CD14-positive monocyte (primary cell): ENCODE measurements around the gene AGPAT3. TPM values are rescaled to one million over a fixed set of nuclear protein-coding genes. Genes with fewer than 3 reads are reported as not detected.

Experiments
- DNase-seq, 3 donors: peaks; one replicate each; pipeline ENCODE4 v3.0.0-alpha.2; 2011 to 2022
- H2AFZ ChIP-seq: 2 replicates; pipeline ENCODE4 v1.6.0; 2012; ENCODE audit warnings: mild to moderate bottlenecking, low read depth, low read length, inconsistent platforms; ENCODE audit not compliant: insufficient read depth, poor library complexity, severe bottlenecking
- H3K27ac ChIP-seq, 2 donors: 1 replicate in 1 of 2; 2 replicates in 1 of 2; pipeline ENCODE4 v1.5.1; 2012 to 2013; ENCODE audit warnings: low read length in 2 of 2, control low read depth in 1 of 2, inconsistent platforms in 1 of 2, low read depth in 1 of 2, mild to moderate bottlenecking in 1 of 2
- H3K27me3 ChIP-seq, 2 donors: one replicate each; pipeline versions ENCODE4 v1.6.0 to v1.6.1; 2011 to 2013; ENCODE audit warnings: low read length in 2 of 2; ENCODE audit not compliant: control insufficient read depth in 2 of 2, insufficient read depth in 2 of 2
- H3K36me3 ChIP-seq, 2 donors: replicated peaks in 1 of 2; 1 replicate in 1 of 2; 2 replicates in 1 of 2; pipeline versions ENCODE4 v1.5.1 to v1.6.1; 2012 to 2013; ENCODE audit warnings: low read length in 2 of 2, control low read depth in 1 of 2, inconsistent platforms in 1 of 2, mild to moderate bottlenecking in 1 of 2; ENCODE audit not compliant: insufficient read depth in 2 of 2, control insufficient read depth in 1 of 2
- H3K4me1 ChIP-seq, 2 donors: 1 replicate in 1 of 2; 2 replicates in 1 of 2; pipeline versions ENCODE4 v1.5.1 to v1.6.1; 2012 to 2013; ENCODE audit warnings: low read length in 2 of 2, control low read depth in 1 of 2, inconsistent platforms in 1 of 2, mild to moderate bottlenecking in 1 of 2, moderate library complexity in 1 of 2; ENCODE audit not compliant: insufficient read depth in 2 of 2, control insufficient read depth in 1 of 2
- H3K4me2 ChIP-seq: replicated peaks from 2 replicates; pipeline ENCODE3; 2012; ENCODE audit warnings: low read length, moderate library complexity, mild to moderate bottlenecking; ENCODE audit not compliant: poor library complexity, severe bottlenecking; ENCODE audit errors: extremely low read depth
- H3K4me3 ChIP-seq, 3 experiments: fragments of 200-600 bp in 1 of 3; sonication (generic) in 1 of 3; replicated peaks in 1 of 3; 1 replicate in 2 of 3; 2 replicates in 1 of 3; pipeline ENCODE4 v1.5.1; 2011 to 2013; ENCODE audit warnings: low read length in 3 of 3, mild to moderate bottlenecking in 3 of 3, control low read depth in 2 of 3, low read depth in 2 of 3, inconsistent platforms in 1 of 3, moderate library complexity in 1 of 3
- H3K79me2 ChIP-seq: 2 replicates; pipeline ENCODE4 v1.6.0; 2012; ENCODE audit warnings: mild to moderate bottlenecking, control low read depth, inconsistent platforms, low read length, moderate library complexity; ENCODE audit not compliant: insufficient read depth
- H3K9ac ChIP-seq: 2 replicates; pipeline ENCODE4 v1.6.0; 2017; ENCODE audit warnings: low read length, mild to moderate bottlenecking; ENCODE audit not compliant: insufficient read depth, poor library complexity, severe bottlenecking
- H3K9me3 ChIP-seq, 2 donors: replicated peaks in 1 of 2; 1 replicate in 1 of 2; 2 replicates in 1 of 2; pipeline versions ENCODE4 v1.5.1 to v1.6.1; 2012 to 2013; ENCODE audit warnings: low read length in 2 of 2, control low read depth in 1 of 2; ENCODE audit not compliant: control insufficient read depth in 1 of 2, insufficient read depth in 1 of 2
- H4K20me1 ChIP-seq: 2 replicates; pipeline ENCODE4 v1.6.0; 2012; ENCODE audit warnings: mild to moderate bottlenecking, low read length, control low read depth, moderate library complexity; ENCODE audit not compliant: insufficient read depth
- H3K27ac Mint-ChIP-seq, 7 donors: one replicate each; pipeline ENCODE4 v1.8.0; 2020; ENCODE audit warnings: mild to moderate bottlenecking in 7 of 7, mixed read lengths in 7 of 7, moderate library complexity in 6 of 7, inconsistent platforms in 2 of 7
- H3K27me3 Mint-ChIP-seq, 3 donors: one replicate each; pipeline ENCODE4 v1.8.0; 2021 to 2022; ENCODE audit warnings: low read depth in 3 of 3, mild to moderate bottlenecking in 3 of 3, mixed read lengths in 3 of 3, moderate library complexity in 3 of 3, inconsistent platforms in 1 of 3
- H3K36me3 Mint-ChIP-seq, 2 donors: one replicate each; pipeline ENCODE4 v1.8.0; 2020; ENCODE audit warnings: mixed read lengths in 2 of 2, inconsistent platforms in 1 of 2, mild to moderate bottlenecking in 1 of 2
- H3K4me1 Mint-ChIP-seq: one replicate; pipeline ENCODE4 v1.8.0; 2020; ENCODE audit warnings: mild to moderate bottlenecking, mixed read lengths
- H3K4me3 Mint-ChIP-seq, 2 donors: one replicate each; pipeline ENCODE4 v1.8.0; 2020; ENCODE audit warnings: mild to moderate bottlenecking in 2 of 2, mixed read lengths in 2 of 2, moderate library complexity in 1 of 2
- H3K9me3 Mint-ChIP-seq, 7 donors: one replicate each; pipeline ENCODE4 v1.8.0; 2020 to 2022; ENCODE audit warnings: mixed read lengths in 7 of 7, mild to moderate bottlenecking in 6 of 7, moderate library complexity in 6 of 7, inconsistent platforms in 2 of 7
- WGBS: methylation state at CpG from one replicate; pipeline ENCODE4 v1.1.5; 2013; ENCODE audit warnings: missing lambda C conversion rate; ENCODE audit not compliant: insufficient coverage; 5-methylcytosine and 5-hydroxymethylcytosine counted together
- intact Hi-C, 2 donors: fragments of 100-400 bp; cut with micrococcal nuclease; formaldehyde crosslinking; loops; one replicate each; pipeline versions ENCODE4 v1.15.0 to v1.15.1; 2023
- polyA plus RNA-seq, 3 donors: library from polyadenylated mRNA; depleted of rRNA in 1 of 3; unstranded in 2 of 3; stranded (reverse) in 1 of 3; fragments of 300-500 nt in 2 of 3; fragments of >200 nt in 1 of 3; fragmentation: Illumina TruSeq in 2 of 3; gene quantifications; 1 replicate in 2 of 3; 2 replicates in 1 of 3; pipeline ENCODE4 v1.2.3, GENCODE V29; 2012 to 2021
- TF ChIP-seq, protein P1 (sequence below): fragments of 200-600 bp; IDR thresholded peaks from one replicate; pipeline ENCODE4 v1.8.0; 2022; ENCODE audit warnings: antibody characterized with exemption, mild to moderate bottlenecking

AGPAT3 gene
- polyA plus RNA-seq, 3 donors, result 24.9 to 49.3 (median 26.2) TPM

DNA sequence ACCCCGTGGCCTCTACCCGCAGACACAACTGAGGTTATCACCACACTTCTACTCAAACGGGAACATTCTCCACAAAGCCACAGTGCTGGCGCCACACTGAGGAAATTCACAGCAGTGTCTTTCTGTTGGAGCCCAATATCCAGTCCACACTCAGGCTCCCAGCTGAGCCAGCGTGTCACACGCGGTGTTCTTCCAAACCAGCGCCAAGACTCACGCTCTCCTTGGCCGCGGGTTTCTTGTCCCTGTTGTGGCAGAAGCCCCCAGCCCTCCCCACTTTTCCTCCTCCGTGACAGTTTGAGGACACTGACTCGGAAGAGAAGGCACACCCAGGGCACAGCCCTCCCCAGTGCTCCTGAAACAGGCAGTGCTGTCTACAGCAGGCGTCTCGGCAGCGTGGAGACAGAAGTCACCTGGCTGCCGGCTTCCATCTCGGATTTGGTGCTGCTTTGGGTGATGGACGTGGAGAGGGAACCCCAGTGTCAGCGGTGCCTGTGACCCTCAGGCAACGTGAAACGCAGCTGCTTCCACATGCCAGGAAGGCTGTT lies 35.4 kb upstream of the AGPAT3 start:
- Mint-ChIP-seq H3K4me1 (peaks cover 55% of the 10 kb centered on the region), H3K27me3 (peaks cover 4 to 20% (median 9%) of the 10 kb centered on the region in 3 donors), H3K27ac (peak overlapping the region in 5 of 7 donors; percentile 8 to 78 (median 63)), H3K9me3 (peaks cover 7 to 19% (median 14%) of the 10 kb centered on the region in 7 donors), H3K36me3 (peaks cover 4 to 8% of the 10 kb centered on the region in 2 donors), H3K4me3 (peak overlapping the region in 1 of 2 donors; percentile 68)
- Histone ChIP-seq H2AFZ (peak overlapping the region; percentile 45), H3K79me2 (no peaks in the 10 kb centered on the region), H3K36me3 (no peaks in the 10 kb centered on the region), H3K4me1 (peaks cover 48 to 62% of the 10 kb centered on the region in 2 donors), H3K27ac (no peak overlapping the region), H3K4me3 (no peak overlapping the region), H3K9ac (no peak overlapping the region), H3K9me3 (peaks cover 7 to 12% of the 10 kb centered on the region in 2 donors), H3K4me2 (no peak overlapping the region), H3K27me3 (no peaks in the 10 kb centered on the region), H4K20me1 (no peaks in the 10 kb centered on the region)
- DNase-seq, result peak in 2 of 3 donors; percentile 39 to 49
- 55% methylated on average over 22 of the region's 22 CpGs for WGBS
- intact Hi-C loops, result no loop called here
- TF ChIP-seq, protein P1, sequence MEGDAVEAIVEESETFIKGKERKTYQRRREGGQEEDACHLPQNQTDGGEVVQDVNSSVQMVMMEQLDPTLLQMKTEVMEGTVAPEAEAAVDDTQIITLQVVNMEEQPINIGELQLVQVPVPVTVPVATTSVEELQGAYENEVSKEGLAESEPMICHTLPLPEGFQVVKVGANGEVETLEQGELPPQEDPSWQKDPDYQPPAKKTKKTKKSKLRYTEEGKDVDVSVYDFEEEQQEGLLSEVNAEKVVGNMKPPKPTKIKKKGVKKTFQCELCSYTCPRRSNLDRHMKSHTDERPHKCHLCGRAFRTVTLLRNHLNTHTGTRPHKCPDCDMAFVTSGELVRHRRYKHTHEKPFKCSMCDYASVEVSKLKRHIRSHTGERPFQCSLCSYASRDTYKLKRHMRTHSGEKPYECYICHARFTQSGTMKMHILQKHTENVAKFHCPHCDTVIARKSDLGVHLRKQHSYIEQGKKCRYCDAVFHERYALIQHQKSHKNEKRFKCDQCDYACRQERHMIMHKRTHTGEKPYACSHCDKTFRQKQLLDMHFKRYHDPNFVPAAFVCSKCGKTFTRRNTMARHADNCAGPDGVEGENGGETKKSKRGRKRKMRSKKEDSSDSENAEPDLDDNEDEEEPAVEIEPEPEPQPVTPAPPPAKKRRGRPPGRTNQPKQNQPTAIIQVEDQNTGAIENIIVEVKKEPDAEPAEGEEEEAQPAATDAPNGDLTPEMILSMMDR, result peak; percentile 18

- no peak for DNase-seq
- TF ChIP-seq, protein P1, result no peak
- peaks cover 7 to 19% (median 14%) of the 10 kb centered on the region in 7 donors for H3K9me3 Mint-ChIP-seq
- no peaks in the 10 kb centered on the region for H3K36me3 ChIP-seq
- peaks cover 7 to 12% of the 10 kb centered on the region in 2 donors for H3K9me3 ChIP-seq
- H3K27ac Mint-ChIP-seq, result no peak overlapping the region
- no peaks in the 10 kb centered on the region for H3K79me2 ChIP-seq
- H3K4me3 Mint-ChIP-seq, result no peak overlapping the region
- no peaks in the 10 kb centered on the region for H3K27me3 ChIP-seq
- H3K36me3 Mint-ChIP-seq, result peaks cover 6 to 8% of the 10 kb centered on the region in 2 donors
- no peak overlapping the region for H3K27ac ChIP-seq
- no peak overlapping the region for H3K4me2 ChIP-seq
- peaks cover 56 to 73% of the 10 kb centered on the region in 2 donors for H3K4me1 ChIP-seq
- H3K9ac ChIP-seq, result no peak overlapping the region
- intact Hi-C loops, result no loop called here
- H3K4me1 Mint-ChIP-seq, result peaks cover 71% of the 10 kb centered on the region
- H4K20me1 ChIP-seq, result no peaks in the 10 kb centered on the region
- no peak overlapping the region for H3K4me3 ChIP-seq
- WGBS, result 98% methylated on average over 14 of the region's 14 CpGs
- peaks cover 2 to 20% (median 10%) of the 10 kb centered on the region in 3 donors for H3K27me3 Mint-ChIP-seq
- H2AFZ ChIP-seq, result no peak overlapping the region
These were observed 32.9 kb upstream of the AGPAT3 start for GRCh38 chr21:43832158-43832550.
